Endothelial cell of umbilical vein (primary cell): ENCODE data around the gene FLRT1. TPM values are rescaled to one million over a fixed set of nuclear protein-coding genes. Genes with fewer than 3 reads are reported as not detected.

Experiments
- BruUV-seq: library from RNA; stranded (reverse); fragments of 400-500 nt; replicated peaks from 2 replicates; lab custom pipeline; 2021; lab: Mats Ljungman, UMichigan
- CTCF ChIA-PET: fragments of 300-600, 350-600 bp; sonication (Branson Sonifier 250); formaldehyde crosslinking; loops from one replicate; lab custom pipeline; 2021; ENCODE audit warnings: antibody characterized with exemption, inconsistent platforms; lab: Charles Lee
- POLR2A ChIA-PET: fragments of 300-600, 350-600 bp; sonication (Branson Sonifier 250); formaldehyde crosslinking; loops from one replicate; lab custom pipeline; 2021; ENCODE audit warnings: antibody characterized with exemption, inconsistent platforms; lab: Charles Lee
- DNase-seq: peaks from one replicate; pipeline ENCODE4 v3.0.0-alpha.2; 2011; ENCODE audit warnings: low read depth, low spot score
- FAIRE-seq: peaks from 2 replicates; lab custom pipeline; 2011; peaks lifted over from hg19 to GRCh38; lab: Jason Lieb, UNC
- H2AFZ ChIP-seq: 2 replicates; pipeline ENCODE4 v1.6.0; 2012; ENCODE audit warnings: low read depth, low read length, control low read depth, inconsistent platforms
- H3K27ac ChIP-seq: 2 replicates; pipeline ENCODE4 v1.5.1; 2011; ENCODE audit warnings: low read depth, mild to moderate bottlenecking, control low read depth, low read length, moderate library complexity; ENCODE audit not compliant: insufficient read depth
- H3K27me3 ChIP-seq, 2 experiments: 2 replicates each; pipeline versions ENCODE4 v1.6.0 to v1.6.1; 2011; ENCODE audit warnings: low read length in 2 of 2, mixed read lengths in 1 of 2; ENCODE audit not compliant: control insufficient read depth in 2 of 2, insufficient read depth in 2 of 2
- H3K36me3 ChIP-seq, 2 experiments: 2 replicates in 1 of 2; 3 replicates in 1 of 2; pipeline ENCODE4 v1.5.1; 2011; ENCODE audit warnings: low read length in 2 of 2, mild to moderate bottlenecking in 1 of 2, moderate library complexity in 1 of 2; ENCODE audit not compliant: control insufficient read depth in 2 of 2, insufficient read depth in 2 of 2; ENCODE audit errors: extremely low read depth in 1 of 2
- H3K4me1 ChIP-seq: 3 replicates; pipeline ENCODE4 v1.5.1; 2011; ENCODE audit warnings: mild to moderate bottlenecking, low read length; ENCODE audit not compliant: control insufficient read depth, insufficient read depth; ENCODE audit errors: extremely low read depth
- H3K4me2 ChIP-seq: 2 replicates; pipeline ENCODE4 v1.6.1; 2011; ENCODE audit warnings: low read length, control low read depth, mixed read lengths; ENCODE audit not compliant: insufficient read depth
- H3K4me3 ChIP-seq, 3 experiments: fragments of 200-600 bp in 1 of 3; sonication (generic), shearing (Covaris generic) in 1 of 3; replicated peaks in 1 of 3; 2 replicates each; pipeline ENCODE4 v1.5.1; 2011 to 2016; ENCODE audit warnings: control low read depth in 3 of 3, low read length in 3 of 3, mild to moderate bottlenecking in 2 of 3, inconsistent platforms in 1 of 3, low read depth in 1 of 3, moderate library complexity in 1 of 3; ENCODE audit not compliant: insufficient read depth in 1 of 3
- H3K79me2 ChIP-seq: 2 replicates; pipeline ENCODE4 v1.6.0; 2012; ENCODE audit warnings: low read length, inconsistent platforms; ENCODE audit not compliant: control insufficient read depth, insufficient read depth
- H3K9ac ChIP-seq: replicated peaks from 2 replicates; pipeline ENCODE3; 2011; ENCODE audit warnings: low read length, control low read depth; ENCODE audit not compliant: insufficient read depth; ENCODE audit errors: extremely low read depth
- H3K9me1 ChIP-seq: replicated peaks from 3 replicates; pipeline ENCODE4 v1.6.0; 2011; ENCODE audit warnings: mild to moderate bottlenecking, low read length; ENCODE audit not compliant: control insufficient read depth, insufficient read depth; ENCODE audit errors: extremely low read depth
- H3K9me3 ChIP-seq: replicated peaks from 2 replicates; pipeline ENCODE4 v1.5.1; 2012; ENCODE audit warnings: low read length, inconsistent platforms; ENCODE audit not compliant: control insufficient read depth, insufficient read depth
- H4K20me1 ChIP-seq: replicated peaks from 2 replicates; pipeline ENCODE3; 2011; ENCODE audit warnings: mild to moderate bottlenecking, low read length; ENCODE audit not compliant: control insufficient read depth, insufficient read depth; ENCODE audit errors: extremely low read depth
- EZH2 ChIP-seq: IDR thresholded peaks from 2 replicates; pipeline ENCODE4 v1.6.1; 2012; ENCODE audit warnings: borderline replicate concordance, low read depth, mild to moderate bottlenecking, moderate library complexity, low read length, inconsistent platforms; ENCODE audit not compliant: severe bottlenecking
- FOS ChIP-seq: IDR thresholded peaks from 2 replicates; pipeline ENCODE4 v1.6.1; 2011; ENCODE audit warnings: mild to moderate bottlenecking, low read length, moderate library complexity, borderline replicate concordance; ENCODE audit not compliant: insufficient read depth
- GATA2 ChIP-seq: IDR thresholded peaks from 2 replicates; pipeline ENCODE4 v1.7.0; 2011; ENCODE audit warnings: low read depth, mild to moderate bottlenecking, moderate library complexity, mixed read lengths, low read length; ENCODE audit not compliant: insufficient read length, insufficient read depth
- JUN ChIP-seq: IDR thresholded peaks from 2 replicates; pipeline ENCODE4 v1.6.1; 2011; ENCODE audit warnings: borderline replicate concordance, low read depth; ENCODE audit not compliant: insufficient read length, insufficient read depth
- MAX ChIP-seq: IDR thresholded peaks from 2 replicates; pipeline ENCODE4 v1.6.1; 2011; ENCODE audit not compliant: insufficient read depth, insufficient read length
- MYC ChIP-seq: IDR thresholded peaks from one replicate; pipeline ENCODE4 v1.6.1; 2011; ENCODE audit warnings: mild to moderate bottlenecking, low read depth, low read length
- POLR2A ChIP-seq: IDR thresholded peaks from 2 replicates; pipeline ENCODE4 v1.6.1; 2012; ENCODE audit warnings: low read depth, mild to moderate bottlenecking, control low read depth, low read length
- POLR2AphosphoS5 ChIP-seq: IDR thresholded peaks from 2 replicates; pipeline ENCODE4 v1.6.1; 2012; ENCODE audit warnings: low read depth, mild to moderate bottlenecking, control low read depth, low read length, moderate library complexity; ENCODE audit not compliant: insufficient read depth
- dilution Hi-C: fragments of 300-500 bp; cut with MboI; formaldehyde crosslinking; loops from one replicate; pipeline ENCODE4 v1.15.0; 2019; ENCODE audit warnings: low sequenced_read_pairs; ENCODE audit not compliant: extremely low pct_ligation_motif_present
- intact Hi-C: fragments of 100-400 bp; cut with micrococcal nuclease; formaldehyde crosslinking; loops from one replicate; pipeline ENCODE4 v1.10.0; 2022
- polyA plus RNA-seq, 4 experiments: library from polyadenylated mRNA; depleted of rRNA in 3 of 4; stranded (reverse) in 3 of 4; unstranded in 1 of 4; fragments of >200 nt; gene quantifications; 2 replicates each; pipeline versions ENCODE4 v1.2.1 to v1.2.3, GENCODE V29; 2011 to 2012; ENCODE audit warnings: missing spikeins in 1 of 4
- total RNA-seq: library from RNA; stranded (reverse); gene quantifications from 2 replicates; pipeline ENCODE4 v1.2.3, GENCODE V29; 2021
- TF ChIP-seq, protein P1 (sequence below), 2 donors: IDR thresholded peaks; 1 replicate in 1 of 2; 2 replicates in 1 of 2; pipeline ENCODE4 v1.5.1; 2011; ENCODE audit warnings: low read length in 2 of 2, mild to moderate bottlenecking in 2 of 2, moderate library complexity in 2 of 2, control low read depth in 1 of 2, inconsistent platforms in 1 of 2, low read depth in 1 of 2; ENCODE audit not compliant: insufficient read depth in 1 of 2; ENCODE audit errors: extremely low read depth in 1 of 2

Gene FLRT1
- total and polyA plus RNA-seq, 2 donors (not counting 3 experiments of a cell fraction or from before 2014, with no cell fraction given) = not detected

GRCh38 chr11:64058494-64058893 lies 22.8 kb downstream of the FLRT1 start:
- Histone ChIP-seq H3K4me1 (peaks cover 4% of the 10 kb centered on the region), H2AFZ (no peak overlapping the region), H3K27me3 (no peaks in the 10 kb centered on the region), H3K9ac (no peak overlapping the region), H3K9me1 (no peaks in the 10 kb centered on the region), H3K27ac (no peak overlapping the region), H3K79me2 (no peaks in the 10 kb centered on the region), H4K20me1 (no peaks in the 10 kb centered on the region), H3K4me2 (no peak overlapping the region), H3K36me3 (no peaks in the 10 kb centered on the region), H3K4me3 (no peak overlapping the region), H3K9me3 (no peaks in the 10 kb centered on the region)
- dilution Hi-C loops (no loop called here), intact Hi-C loops (no loop called here)
- ChIA-PET CTCF (no interaction called here), POLR2A (no interaction called here)
- no TSS peak for BruUV-seq
- FAIRE-seq (no peak), DNase-seq (no peak)
- TF ChIP-seq JUN (no peak), POLR2A (no peak), POLR2AphosphoS5 (no peak), MYC (no peak), FOS (no peak), MAX (no peak), GATA2 (no peak), EZH2 (no peak)
- TF ChIP-seq, protein P1, sequence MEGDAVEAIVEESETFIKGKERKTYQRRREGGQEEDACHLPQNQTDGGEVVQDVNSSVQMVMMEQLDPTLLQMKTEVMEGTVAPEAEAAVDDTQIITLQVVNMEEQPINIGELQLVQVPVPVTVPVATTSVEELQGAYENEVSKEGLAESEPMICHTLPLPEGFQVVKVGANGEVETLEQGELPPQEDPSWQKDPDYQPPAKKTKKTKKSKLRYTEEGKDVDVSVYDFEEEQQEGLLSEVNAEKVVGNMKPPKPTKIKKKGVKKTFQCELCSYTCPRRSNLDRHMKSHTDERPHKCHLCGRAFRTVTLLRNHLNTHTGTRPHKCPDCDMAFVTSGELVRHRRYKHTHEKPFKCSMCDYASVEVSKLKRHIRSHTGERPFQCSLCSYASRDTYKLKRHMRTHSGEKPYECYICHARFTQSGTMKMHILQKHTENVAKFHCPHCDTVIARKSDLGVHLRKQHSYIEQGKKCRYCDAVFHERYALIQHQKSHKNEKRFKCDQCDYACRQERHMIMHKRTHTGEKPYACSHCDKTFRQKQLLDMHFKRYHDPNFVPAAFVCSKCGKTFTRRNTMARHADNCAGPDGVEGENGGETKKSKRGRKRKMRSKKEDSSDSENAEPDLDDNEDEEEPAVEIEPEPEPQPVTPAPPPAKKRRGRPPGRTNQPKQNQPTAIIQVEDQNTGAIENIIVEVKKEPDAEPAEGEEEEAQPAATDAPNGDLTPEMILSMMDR (IDR thresholded peaks at IDR 0.05; ENCODE audit: extremely low read depth in 1 of 2, insufficient read depth in 1 of 2, low read depth in 1 of 2, low read length in 2 of 2) = no peak
